SU-DHL-6 (cell line): ENCODE measurements around the gene STPG2.

Experiments used
- H2AFZ ChIP-seq: fragments of 200-600 bp; sonication (generic); 2 replicates; pipeline ENCODE4 v1.6.1; 2014; ENCODE audit warnings: low read depth, mild to moderate bottlenecking, moderate library complexity, mixed read lengths, antibody characterized with exemption, low read length; ENCODE audit not compliant: severe bottlenecking
- H3F3A ChIP-seq: fragments of 200-600 bp; shearing (Covaris generic); 2 replicates; pipeline ENCODE4 v1.6.0; 2016; ENCODE audit warnings: antibody characterized with exemption, mild to moderate bottlenecking; ENCODE audit not compliant: insufficient read depth
- H3K27ac ChIP-seq: fragments of 200-600 bp; sonication (generic); 2 replicates; pipeline ENCODE4 v1.5.1; 2016; ENCODE audit warnings: low read depth, mild to moderate bottlenecking, low read length, moderate library complexity, mixed read lengths
- H3K27me3 ChIP-seq: fragments of 200-600 bp; sonication (generic), shearing (Covaris generic); 2 replicates; pipeline ENCODE4 v1.6.0; 2014; ENCODE audit warnings: mild to moderate bottlenecking, low read length
- H3K36me3 ChIP-seq: fragments of 200-600 bp; sonication (generic); 2 replicates; pipeline ENCODE4 v1.6.1; 2014; ENCODE audit warnings: mild to moderate bottlenecking, low read length, mixed read lengths
- H3K4me2 ChIP-seq: fragments of 300-600, 200-600 bp; shearing (Covaris generic), sonication (generic); 2 replicates; pipeline ENCODE4 v1.6.0; 2014; ENCODE audit warnings: low read length, low read depth, mild to moderate bottlenecking; ENCODE audit not compliant: poor library complexity, severe bottlenecking
- H3K4me3 ChIP-seq: fragments of 200-600 bp; sonication (generic); 2 replicates; pipeline ENCODE4 v1.5.1; 2014; ENCODE audit warnings: antibody characterized with exemption, low read length, mild to moderate bottlenecking, mixed read lengths; ENCODE audit not compliant: insufficient read depth, poor library complexity, severe bottlenecking
- H3K79me2 ChIP-seq: fragments of 200-600 bp; sonication (generic); 2 replicates; pipeline ENCODE4 v1.6.1; 2014; ENCODE audit warnings: mild to moderate bottlenecking, low read length, moderate library complexity; ENCODE audit not compliant: insufficient read depth
- H3K9ac ChIP-seq: fragments of 200-600 bp; sonication (generic); 2 replicates; pipeline ENCODE4 v1.7.0; 2014; ENCODE audit warnings: mild to moderate bottlenecking, low read length
- H3K9me2 ChIP-seq: fragments of 200-600 bp; sonication (generic); replicated peaks from 2 replicates; pipeline ENCODE4 v1.6.1; 2014; ENCODE audit warnings: low read length; ENCODE audit not compliant: insufficient read depth
- H3K9me3 ChIP-seq: fragments of 200-600 bp; sonication (generic); 2 replicates; pipeline ENCODE4 v1.6.1; 2014; ENCODE audit warnings: low read length, mixed read lengths; ENCODE audit not compliant: insufficient read depth
- H4K20me1 ChIP-seq: fragments of 200-600 bp; sonication (generic); 2 replicates; pipeline ENCODE4 v1.6.1; 2014; ENCODE audit warnings: low read depth, mild to moderate bottlenecking, antibody characterized with exemption, low read length, moderate library complexity, mixed read lengths
- EZH2phosphoT487 ChIP-seq: fragments of 200-600 bp; sonication (generic), shearing (Covaris generic); conservative IDR thresholded peaks from 2 replicates; pipeline ENCODE4 v1.6.1; 2018; ENCODE audit warnings: mild to moderate bottlenecking, antibody characterized with exemption, low read length, moderate library complexity, mixed read lengths
- TF ChIP-seq, protein P1 (sequence below): fragments of 200-600 bp; sonication (generic); IDR thresholded peaks from one replicate; pipeline ENCODE4 v1.5.1; 2017; ENCODE audit warnings: antibody characterized with exemption, mild to moderate bottlenecking, low read length, moderate library complexity; ENCODE audit not compliant: insufficient read depth, poor library complexity, severe bottlenecking

Gene STPG2

DNA sequence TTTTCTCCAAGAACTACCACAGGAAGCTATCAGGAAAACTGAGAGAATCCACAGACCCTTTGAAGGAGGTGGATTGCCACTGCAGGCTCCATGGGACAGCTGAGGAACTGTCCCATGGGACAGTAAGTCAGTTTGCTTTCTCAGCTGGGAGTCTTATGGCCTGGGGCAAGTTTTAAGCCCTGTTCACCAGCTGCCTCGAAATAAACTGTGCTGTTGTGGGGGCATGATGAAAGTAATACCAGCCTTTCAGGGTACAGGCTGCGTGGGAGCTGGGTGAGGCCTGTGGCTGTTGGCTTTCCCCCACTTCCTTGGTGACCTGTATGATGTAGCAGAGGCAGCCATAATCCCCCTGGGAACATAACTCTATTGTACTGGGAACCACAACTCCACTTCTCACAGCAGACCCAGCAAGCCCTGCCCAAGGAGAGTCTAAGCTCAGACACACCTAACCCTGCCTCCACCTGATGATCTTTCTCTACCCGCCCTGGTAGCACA lies 452.1 kb downstream of the STPG2 start:
- no peak overlapping the region for H3K4me3 ChIP-seq
- no peak for TF ChIP-seq EZH2phosphoT487
- TF ChIP-seq, protein P1, sequence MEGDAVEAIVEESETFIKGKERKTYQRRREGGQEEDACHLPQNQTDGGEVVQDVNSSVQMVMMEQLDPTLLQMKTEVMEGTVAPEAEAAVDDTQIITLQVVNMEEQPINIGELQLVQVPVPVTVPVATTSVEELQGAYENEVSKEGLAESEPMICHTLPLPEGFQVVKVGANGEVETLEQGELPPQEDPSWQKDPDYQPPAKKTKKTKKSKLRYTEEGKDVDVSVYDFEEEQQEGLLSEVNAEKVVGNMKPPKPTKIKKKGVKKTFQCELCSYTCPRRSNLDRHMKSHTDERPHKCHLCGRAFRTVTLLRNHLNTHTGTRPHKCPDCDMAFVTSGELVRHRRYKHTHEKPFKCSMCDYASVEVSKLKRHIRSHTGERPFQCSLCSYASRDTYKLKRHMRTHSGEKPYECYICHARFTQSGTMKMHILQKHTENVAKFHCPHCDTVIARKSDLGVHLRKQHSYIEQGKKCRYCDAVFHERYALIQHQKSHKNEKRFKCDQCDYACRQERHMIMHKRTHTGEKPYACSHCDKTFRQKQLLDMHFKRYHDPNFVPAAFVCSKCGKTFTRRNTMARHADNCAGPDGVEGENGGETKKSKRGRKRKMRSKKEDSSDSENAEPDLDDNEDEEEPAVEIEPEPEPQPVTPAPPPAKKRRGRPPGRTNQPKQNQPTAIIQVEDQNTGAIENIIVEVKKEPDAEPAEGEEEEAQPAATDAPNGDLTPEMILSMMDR, result no peak
- H3K79me2 ChIP-seq, result no peaks in the 10 kb centered on the region
- H3K9me2 ChIP-seq, result no peaks in the 10 kb centered on the region
- no peak overlapping the region for H3K27ac ChIP-seq
- no peaks in the 10 kb centered on the region for H4K20me1 ChIP-seq
- no peak overlapping the region for H3K4me2 ChIP-seq
- no peaks in the 10 kb centered on the region for H3K27me3 ChIP-seq
- H3K9ac ChIP-seq, result no peak overlapping the region
- H2AFZ ChIP-seq, result no peak overlapping the region
- H3F3A ChIP-seq, result no peaks in the 10 kb centered on the region
- no peaks in the 10 kb centered on the region for H3K36me3 ChIP-seq
- no peaks in the 10 kb centered on the region for H3K9me3 ChIP-seq

- Histone ChIP-seq H3K36me3 (no peaks in the 10 kb centered on the region), H3K79me2 (no peaks in the 10 kb centered on the region), H3K4me2 (no peak overlapping the region), H3K27ac (no peak overlapping the region), H3K9me2 (no peaks in the 10 kb centered on the region), H3K4me3 (no peak overlapping the region), H4K20me1 (no peaks in the 10 kb centered on the region), H3K27me3 (no peaks in the 10 kb centered on the region), H3K9ac (no peak overlapping the region), H3K9me3 (no peaks in the 10 kb centered on the region), H3F3A (no peaks in the 10 kb centered on the region), H2AFZ (no peak overlapping the region)
- TF ChIP-seq, protein P1, result no peak
- TF ChIP-seq EZH2phosphoT487, result no peak
Measured at GRCh38 chr4:97670703-97671269, 472.5 kb downstream of the STPG2 start.

DNA sequence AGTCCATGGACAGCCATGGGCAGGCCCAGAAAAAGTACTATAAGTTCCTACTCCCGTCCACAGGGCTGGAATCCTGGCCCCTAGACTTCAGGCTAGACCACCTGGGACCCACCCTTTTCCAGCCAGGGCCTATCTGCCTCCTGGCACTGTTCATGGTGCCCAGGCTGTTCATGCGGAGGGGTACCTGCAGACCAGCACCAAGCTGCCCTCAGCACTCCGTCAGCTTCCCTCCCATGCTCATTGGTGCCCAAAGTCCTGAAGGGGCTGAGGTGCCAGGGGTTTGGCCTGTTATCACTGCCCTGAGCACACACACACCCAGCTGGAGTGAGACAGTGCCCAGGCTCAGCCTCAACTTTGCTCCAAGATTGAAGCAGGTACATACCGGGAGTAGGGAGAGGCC lies 477.7 kb downstream of the STPG2 start:
- Histone ChIP-seq H2AFZ (no peak overlapping the region), H3K27ac (no peak overlapping the region), H3K9me3 (no peaks in the 10 kb centered on the region), H4K20me1 (no peaks in the 10 kb centered on the region), H3F3A (no peaks in the 10 kb centered on the region), H3K4me3 (no peak overlapping the region), H3K9ac (no peak overlapping the region), H3K36me3 (no peaks in the 10 kb centered on the region), H3K9me2 (no peaks in the 10 kb centered on the region), H3K79me2 (no peaks in the 10 kb centered on the region), H3K27me3 (no peaks in the 10 kb centered on the region), H3K4me2 (no peak overlapping the region)
- TF ChIP-seq, protein P1, result no peak
- TF ChIP-seq EZH2phosphoT487, result no peak

DNA sequence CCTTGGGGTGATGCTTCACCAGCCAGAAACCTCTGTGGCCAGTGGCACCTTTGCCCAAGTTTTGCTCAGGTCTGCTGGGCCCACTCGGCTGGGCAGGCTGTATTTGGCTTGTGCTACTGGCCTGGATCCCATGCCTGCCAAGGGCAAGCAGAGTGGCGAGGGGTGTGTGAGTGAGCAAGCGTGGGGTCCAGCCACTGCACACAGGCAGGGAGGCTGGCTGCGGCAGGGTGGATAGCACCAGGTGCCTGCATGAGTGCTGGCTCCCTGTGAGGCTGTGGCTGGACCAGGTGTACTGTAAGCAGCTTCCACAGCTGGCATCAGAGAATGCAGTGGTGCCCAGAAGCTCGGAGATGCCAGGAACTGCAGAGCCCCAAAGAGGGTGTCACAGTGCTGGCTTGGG lies 478.5 kb downstream of the STPG2 start:
- Histone ChIP-seq H3K4me2 (no peak overlapping the region), H4K20me1 (no peaks in the 10 kb centered on the region), H3K9me2 (no peaks in the 10 kb centered on the region), H3K27ac (no peak overlapping the region), H3K9ac (no peak overlapping the region), H3K36me3 (no peaks in the 10 kb centered on the region), H3F3A (no peaks in the 10 kb centered on the region), H2AFZ (no peak overlapping the region), H3K27me3 (no peaks in the 10 kb centered on the region), H3K4me3 (no peak overlapping the region), H3K79me2 (no peaks in the 10 kb centered on the region), H3K9me3 (no peaks in the 10 kb centered on the region)
- TF ChIP-seq EZH2phosphoT487, result no peak
- TF ChIP-seq, protein P1, result no peak
